HPDE6-E6E7 (cell line): ENCODE data around the gene PIP5K1C.

ENCODE experiments used
- DNase-seq: peaks from one replicate; pipeline ENCODE4 v3.0.0; 2011; ENCODE audit warnings: missing footprints; ENCODE audit errors: extremely low spot score

PIP5K1C gene

GRCh38 chr19:3721131-3721886, 21.0 kb upstream of the PIP5K1C start:
- DNase-seq: peak; percentile 60

- no peak for DNase-seq
These were observed 20.2 kb upstream of the PIP5K1C start for GRCh38 chr19:3720349-3720917.

GRCh38 chr19:3719868-3720267, 19.6 kb upstream of the PIP5K1C start:
- DNase-seq: no peak

GRCh38 chr19:3716147-3716668, 15.9 kb upstream of the PIP5K1C start:
- no peak for DNase-seq

- DNase-seq: no peak
These were observed 12.7 kb upstream of the PIP5K1C start for GRCh38 chr19:3712663-3713611.

GRCh38 chr19:3710265-3710812, 10.1 kb upstream of the PIP5K1C start:
- DNase-seq: no peak

- DNase-seq: no peak
These were observed 8.1 kb upstream of the PIP5K1C start, which contains the start of gene TJP3 for GRCh38 chr19:3708207-3708931. Gene TJP3 (plus strand): TSS chr19:3708384. CDS start chr19:3728433, 20,049 bp downstream.

- no peak for DNase-seq
These were observed 7.6 kb upstream of the PIP5K1C start for GRCh38 chr19:3707868-3708206.

GRCh38 chr19:3701200-3701599, 932 bp upstream of the PIP5K1C start:
- no peak for DNase-seq

- DNase-seq: no peak
These were observed 477 bp downstream of the PIP5K1C start for GRCh38 chr19:3699741-3700241.

GRCh38 chr19:3698974-3699740, 1.1 kb downstream of the PIP5K1C start:
- no peak for DNase-seq

GRCh38 chr19:3698386-3698950, 1.8 kb downstream of the PIP5K1C start:
- DNase-seq: no peak

GRCh38 chr19:3697671-3698385, 2.4 kb downstream of the PIP5K1C start:
- no peak for DNase-seq

- DNase-seq: no peak
These were observed 3.2 kb downstream of the PIP5K1C start for GRCh38 chr19:3697094-3697493.

- no peak for DNase-seq
These were observed 3.6 kb downstream of the PIP5K1C start for GRCh38 chr19:3696660-3696995.

GRCh38 chr19:3695986-3696659, 4.1 kb downstream of the PIP5K1C start:
- DNase-seq: no peak

GRCh38 chr19:3695124-3695733, 5.0 kb downstream of the PIP5K1C start:
- DNase-seq: no peak

GRCh38 chr19:3694361-3695123, 5.7 kb downstream of the PIP5K1C start:
- DNase-seq: no peak
